GM18909 (cell line): ENCODE results near the gene DDX43.
"Not testable (repeated sequence)": the region's sequence is repeated elsewhere in the genome, so short reads cannot be mapped to it uniquely, and the experiment has no call there.

ENCODE experiments used
- ATAC-seq: cut with Tn5 transposase; IDR thresholded peaks from one replicate; pipeline ENCODE4 v1.9.1; 2021; ENCODE audit warnings: mild to moderate bottlenecking; ENCODE audit not compliant: unreplicated experiment, poor library complexity

DDX43 gene

GRCh38 chr6:73394577-73395354 lies at the start of gene DDX43:
Gene DDX43, plus strand, starts transcription at chr6:73394828. Its CDS starts 78 bp downstream, at chr6:73394906.
- no peak for ATAC-seq

- ATAC-seq, result no peak
Measured at GRCh38 chr6:73348550-73349204, 46.0 kb upstream of the DDX43 start.

- ATAC-seq, result no peak
Measured at GRCh38 chr6:73349311-73349710, 45.3 kb upstream of the DDX43 start.

- no peak for ATAC-seq
Measured at GRCh38 chr6:73353636-73354593, 40.7 kb upstream of the DDX43 start, which contains the start of gene DPPA5. Gene DPPA5, minus strand, starts transcription at chr6:73354276. Its CDS starts 51 bp downstream, at chr6:73354225.

- ATAC-seq, result no peak
Measured at GRCh38 chr6:73362358-73362757, 32.3 kb upstream of the DDX43 start, which contains the start of gene KHDC3L. Gene KHDC3L, plus strand, starts transcription at chr6:73362658. Its CDS starts 72 bp downstream, at chr6:73362730.

- no peak for ATAC-seq
Measured at GRCh38 chr6:73362869-73363536, 31.6 kb upstream of the DDX43 start.

GRCh38 chr6:73363537-73363875 lies 31.1 kb upstream of the DDX43 start:
- ATAC-seq, result no peak

- no peak for ATAC-seq
Measured at GRCh38 chr6:73364121-73364520, 30.5 kb upstream of the DDX43 start.

- no peak for ATAC-seq
Measured at GRCh38 chr6:73364549-73364948, 30.1 kb upstream of the DDX43 start.

- no peak for ATAC-seq
Measured at GRCh38 chr6:73367761-73368355, 26.8 kb upstream of the DDX43 start.

- ATAC-seq, result no peak
Measured at GRCh38 chr6:73368675-73369074, 26.0 kb upstream of the DDX43 start.

- ATAC-seq, result no peak
Measured at GRCh38 chr6:73369157-73369556, 25.5 kb upstream of the DDX43 start.

GRCh38 chr6:73369563-73369962 lies 25.1 kb upstream of the DDX43 start, which contains the start of gene OOEP:
Gene OOEP, minus strand, starts transcription at chr6:73369897. Its CDS starts 105 bp downstream, at chr6:73369792.
- ATAC-seq, result no peak

- no peak for ATAC-seq
Measured at GRCh38 chr6:73371984-73372383, 22.6 kb upstream of the DDX43 start.

GRCh38 chr6:73372516-73372915 lies 22.1 kb upstream of the DDX43 start:
- ATAC-seq, result no peak

GRCh38 chr6:73375216-73375615 lies 19.4 kb upstream of the DDX43 start:
- no peak for ATAC-seq

- no peak for ATAC-seq
Measured at GRCh38 chr6:73377225-73377624, 17.4 kb upstream of the DDX43 start.

GRCh38 chr6:73381531-73381930 lies 13.1 kb upstream of the DDX43 start:
- ATAC-seq, result not testable (repeated sequence)

GRCh38 chr6:73382462-73383113 lies 12.0 kb upstream of the DDX43 start:
- no peak for ATAC-seq
